Neutrophil (primary cell): Measurements from ENCODE around the gene OGFOD2.
A peak's percentile ranks its signal among the peaks of the same experiment; 100 is the strongest.

Source experiments
- H3K27ac ChIP-seq: fragments of 200-600 bp; sonication (generic); 2 replicates; pipeline ENCODE4 v1.5.1; 2016; ENCODE audit warnings: mild to moderate bottlenecking, moderate library complexity
- H3K27me3 ChIP-seq: fragments of 200-600 bp; sonication (generic); 2 replicates; pipeline ENCODE4 v1.6.0; 2016; ENCODE audit warnings: mild to moderate bottlenecking
- H3K36me3 ChIP-seq: fragments of 200-600 bp; sonication (generic); 2 replicates; pipeline ENCODE4 v1.5.1; 2017
- H3K4me1 ChIP-seq, 2 experiments: fragments of 200-600 bp in 1 of 2; sonication (generic) in 1 of 2; 1 replicate in 1 of 2; 2 replicates in 1 of 2; pipeline versions ENCODE4 v1.5.1 to v1.6.1; 2013 to 2016; ENCODE audit warnings: low read depth in 1 of 2, low read length in 1 of 2, mild to moderate bottlenecking in 1 of 2, moderate library complexity in 1 of 2; ENCODE audit not compliant: control insufficient read depth in 1 of 2, insufficient read depth in 1 of 2
- H3K4me3 ChIP-seq, 2 experiments: fragments of 200-600 bp in 1 of 2; sonication (generic) in 1 of 2; 1 replicate in 1 of 2; 2 replicates in 1 of 2; pipeline ENCODE4 v1.5.1; 2013 to 2016; ENCODE audit warnings: low read depth in 1 of 2, low read length in 1 of 2, mild to moderate bottlenecking in 1 of 2, moderate library complexity in 1 of 2
- H3K9me3 ChIP-seq: fragments of 200-600 bp; sonication (generic); 2 replicates; pipeline ENCODE4 v1.5.1; 2016
- CTCF ChIP-seq: fragments of 200-600 bp; sonication (generic); IDR thresholded peaks from 2 replicates; pipeline ENCODE4 v1.5.1; 2016; ENCODE audit warnings: antibody characterized with exemption

The OGFOD2 gene

GRCh38 chr12:122976648-122976975, 1.6 kb downstream of the OGFOD2 start:
- H3K27ac ChIP-seq = peak overlapping the region; percentile 98
- peaks cover 20% of the 10 kb centered on the region for H3K36me3 ChIP-seq
- no peak for TF ChIP-seq CTCF
- no peak overlapping the region for H3K4me3 ChIP-seq
- peaks cover 40 to 46% of the 10 kb centered on the region in 2 experiments for H3K4me1 ChIP-seq
- H3K9me3 ChIP-seq = no peaks in the 10 kb centered on the region
- H3K27me3 ChIP-seq = no peaks in the 10 kb centered on the region

GRCh38 chr12:122977153-122977552, 2.1 kb downstream of the OGFOD2 start:
- Histone ChIP-seq H3K27me3 (no peaks in the 10 kb centered on the region), H3K9me3 (no peaks in the 10 kb centered on the region), H3K36me3 (peaks cover 23% of the 10 kb centered on the region), H3K4me1 (peaks cover 45 to 51% of the 10 kb centered on the region in 2 experiments), H3K27ac (no peak overlapping the region), H3K4me3 (no peak overlapping the region)
- no peak for TF ChIP-seq CTCF

GRCh38 chr12:122977655-122978392, 2.8 kb downstream of the OGFOD2 start:
- Histone ChIP-seq H3K27ac (peak overlapping the region; percentile 2), H3K36me3 (peaks cover 30% of the 10 kb centered on the region), H3K27me3 (no peaks in the 10 kb centered on the region), H3K4me1 (peaks cover 49 to 58% of the 10 kb centered on the region in 2 experiments), H3K9me3 (no peaks in the 10 kb centered on the region), H3K4me3 (no peak overlapping the region)
- TF ChIP-seq CTCF = no peak

GRCh38 chr12:122978507-122978955, 3.5 kb downstream of the OGFOD2 start:
- Histone ChIP-seq H3K27ac (peak overlapping the region; percentile 2), H3K9me3 (no peaks in the 10 kb centered on the region), H3K36me3 (peaks cover 37% of the 10 kb centered on the region), H3K27me3 (no peaks in the 10 kb centered on the region), H3K4me3 (no peak overlapping the region), H3K4me1 (peaks cover 53 to 65% of the 10 kb centered on the region in 2 experiments)
- no peak for TF ChIP-seq CTCF

GRCh38 chr12:122979001-122979907, 4.2 kb downstream of the OGFOD2 start:
- H3K27ac ChIP-seq = peak overlapping the region; percentile 88
- peak overlapping the region; percentile 80 to 95 for H3K4me3 ChIP-seq
- H3K27me3 ChIP-seq = no peaks in the 10 kb centered on the region
- no peaks in the 10 kb centered on the region for H3K9me3 ChIP-seq
- H3K36me3 ChIP-seq = peaks cover 38% of the 10 kb centered on the region
- TF ChIP-seq CTCF = no peak
- H3K4me1 ChIP-seq = peaks cover 54 to 66% of the 10 kb centered on the region in 2 experiments
